ENCODE data around the gene ID4.
"Not testable (repeated sequence)": the region's sequence is repeated elsewhere in the genome, so short reads cannot be mapped to it uniquely, and the experiment has no call there.

ID4 gene

GRCh38 chr6:19833947-19834346 is 3.2 kb upstream of the ID4 start:
- no peak for DNase-seq (ENCODE audit: low read depth)

DNA sequence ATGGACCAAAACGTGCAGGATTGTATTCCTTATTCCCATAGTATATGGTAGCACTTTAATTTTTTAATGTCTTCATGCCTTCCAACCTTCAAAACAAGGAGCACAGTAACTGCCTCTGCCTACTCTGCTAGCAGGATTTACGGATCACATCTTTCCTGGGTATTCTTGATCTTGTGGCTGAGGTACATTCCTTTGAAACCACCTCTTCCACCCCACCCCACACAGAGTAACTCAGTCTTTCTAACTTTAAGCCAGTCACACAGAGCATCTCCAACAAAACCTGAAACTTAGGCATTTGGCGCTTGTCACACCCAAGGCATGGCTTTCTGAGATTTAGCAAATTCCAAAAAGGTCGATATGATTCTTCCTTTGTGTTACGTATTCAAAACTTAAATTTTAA is 2.3 kb upstream of the ID4 start:
- no peak for DNase-seq (ENCODE audit: low read depth)

DNA sequence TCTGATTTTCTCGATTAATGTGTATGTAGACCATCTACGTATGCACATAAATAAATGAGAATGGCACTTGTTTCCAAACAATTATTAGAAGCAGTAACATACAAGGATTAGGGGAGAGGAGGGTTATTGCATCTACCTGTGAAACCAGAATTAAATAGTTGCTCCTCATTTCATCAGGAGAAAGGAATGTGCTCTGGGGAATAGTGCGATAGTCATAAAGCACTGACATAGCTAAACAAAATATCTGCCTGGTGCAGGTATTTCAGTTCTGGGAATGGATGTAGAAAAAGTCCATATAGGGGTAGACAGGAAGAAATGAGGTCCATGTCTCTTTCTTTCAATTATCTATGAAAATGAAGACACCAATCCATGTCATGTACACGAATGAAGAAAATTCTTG is 1.6 kb upstream of the ID4 start:
- DNase-seq (ENCODE audit: low read depth) = no peak

DNA sequence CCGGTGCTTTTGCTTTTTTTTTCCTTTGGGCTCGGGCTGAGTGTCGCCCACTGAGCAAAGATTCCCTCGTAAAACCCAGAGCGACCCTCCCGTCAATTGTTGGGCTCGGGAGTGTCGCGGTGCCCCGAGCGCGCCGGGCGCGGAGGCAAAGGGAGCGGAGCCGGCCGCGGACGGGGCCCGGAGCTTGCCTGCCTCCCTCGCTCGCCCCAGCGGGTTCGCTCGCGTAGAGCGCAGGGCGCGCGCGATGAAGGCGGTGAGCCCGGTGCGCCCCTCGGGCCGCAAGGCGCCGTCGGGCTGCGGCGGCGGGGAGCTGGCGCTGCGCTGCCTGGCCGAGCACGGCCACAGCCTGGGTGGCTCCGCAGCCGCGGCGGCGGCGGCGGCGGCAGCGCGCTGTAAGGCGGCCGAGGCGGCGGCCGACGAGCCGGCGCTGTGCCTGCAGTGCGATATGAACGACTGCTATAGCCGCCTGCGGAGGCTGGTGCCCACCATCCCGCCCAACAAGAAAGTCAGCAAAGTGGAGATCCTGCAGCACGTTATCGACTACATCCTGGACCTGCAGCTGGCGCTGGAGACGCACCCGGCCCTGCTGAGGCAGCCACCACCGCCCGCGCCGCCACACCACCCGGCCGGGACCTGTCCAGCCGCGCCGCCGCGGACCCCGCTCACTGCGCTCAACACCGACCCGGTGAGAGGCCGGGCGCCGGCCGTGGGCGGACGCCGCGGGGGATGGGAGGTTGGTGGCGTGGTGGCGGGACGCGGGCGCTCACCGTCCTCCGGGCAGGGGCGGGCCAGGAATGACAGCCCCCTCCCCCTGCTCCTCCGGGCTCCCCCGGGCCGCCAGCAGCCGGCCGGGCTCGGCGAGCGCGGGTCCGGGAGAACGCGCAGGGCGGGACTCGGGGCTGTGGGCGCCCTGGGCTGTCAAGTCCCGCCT is 606 bp downstream of the ID4 start:
- DNase-seq (ENCODE audit: low read depth) = peak; percentile 30

GRCh38 chr6:19838442-19839236 is 1.5 kb downstream of the ID4 start:
- peak; percentile 6 for DNase-seq (ENCODE audit: low read depth)

DNA sequence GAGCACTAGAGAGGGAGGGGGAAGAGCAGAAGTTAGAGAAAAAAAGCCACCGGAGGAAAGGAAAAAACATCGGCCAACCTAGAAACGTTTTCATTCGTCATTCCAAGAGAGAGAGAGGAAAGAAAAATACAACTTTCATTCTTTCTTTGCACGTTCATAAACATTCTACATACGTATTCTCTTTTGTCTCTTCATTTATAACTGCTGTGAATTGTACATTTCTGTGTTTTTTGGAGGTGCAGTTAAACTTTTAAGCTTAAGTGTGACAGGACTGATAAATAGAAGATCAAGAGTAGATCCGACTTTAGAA is 2.0 kb downstream of the ID4 start:
- no peak for DNase-seq (ENCODE audit: low read depth)

GRCh38 chr6:19839788-19840187 is 2.6 kb downstream of the ID4 start:
- DNase-seq (ENCODE audit: low read depth) = no peak

DNA sequence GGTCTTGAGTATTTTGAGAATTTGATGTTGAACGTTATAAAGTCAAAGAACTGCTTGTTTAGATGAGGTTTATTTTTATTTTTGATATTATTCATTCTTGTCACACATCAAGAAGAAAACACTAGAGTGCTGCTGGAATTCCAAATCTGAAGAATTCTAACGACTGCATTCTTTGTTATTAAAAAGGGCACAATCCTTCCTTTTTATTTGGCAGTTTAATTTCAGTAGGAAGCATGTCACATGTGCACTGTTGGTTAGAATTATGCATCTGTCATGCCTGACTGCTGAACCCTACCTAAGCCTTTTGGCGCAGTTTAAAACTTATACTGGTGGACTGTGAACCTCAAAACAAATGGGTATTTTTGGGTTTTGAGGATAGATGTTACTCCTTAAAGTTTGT is 4.0 kb downstream of the ID4 start:
- no peak for DNase-seq (ENCODE audit: low read depth)

- DNase-seq (ENCODE audit: low read depth) = no peak
Measured at GRCh38 chr6:19842030-19842615, 5.0 kb downstream of the ID4 start.

GRCh38 chr6:19844689-19845088 is 7.5 kb downstream of the ID4 start:
- DNase-seq (ENCODE audit: low read depth) = no peak

DNA sequence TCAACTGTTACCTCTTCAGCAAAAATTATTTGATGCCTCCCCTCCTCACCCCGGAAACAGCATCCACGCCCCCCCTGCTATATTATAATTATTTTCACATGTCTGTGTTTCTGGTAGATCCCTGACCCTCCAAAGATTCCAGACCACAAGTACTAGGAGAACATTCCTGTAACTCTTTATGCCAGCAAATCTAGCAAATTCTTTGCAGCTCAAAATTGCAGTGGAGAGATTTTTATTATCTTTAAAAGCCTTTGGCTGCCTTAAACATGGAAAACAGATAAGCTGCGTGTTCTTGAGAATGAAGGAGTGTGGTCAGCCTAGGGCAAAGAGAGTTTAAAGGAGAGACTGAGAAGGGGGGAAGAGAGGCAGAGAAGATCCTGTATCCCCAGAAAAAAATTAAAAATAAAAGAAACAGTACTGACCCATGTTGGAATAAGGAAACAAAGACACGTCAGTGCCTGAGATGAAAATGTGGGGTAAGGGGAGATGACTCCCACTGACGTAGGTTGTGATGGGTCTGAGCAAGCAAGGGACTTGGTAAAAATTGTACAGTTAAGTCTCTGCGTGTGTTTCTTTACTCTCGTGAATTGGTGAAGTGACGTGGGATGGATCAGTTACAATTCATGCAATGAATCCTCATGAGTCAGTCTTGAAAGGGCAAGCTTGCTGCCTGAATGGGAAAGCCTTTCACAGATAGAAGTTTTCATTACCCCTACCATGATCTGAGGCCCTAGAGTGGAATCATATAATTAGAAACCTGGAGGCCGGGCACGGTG is 8.3 kb downstream of the ID4 start:
- DNase-seq (ENCODE audit: low read depth) = peak; percentile 68

GRCh38 chr6:19848465-19849029 is 11.4 kb downstream of the ID4 start:
- DNase-seq (ENCODE audit: low read depth) = no peak

DNA sequence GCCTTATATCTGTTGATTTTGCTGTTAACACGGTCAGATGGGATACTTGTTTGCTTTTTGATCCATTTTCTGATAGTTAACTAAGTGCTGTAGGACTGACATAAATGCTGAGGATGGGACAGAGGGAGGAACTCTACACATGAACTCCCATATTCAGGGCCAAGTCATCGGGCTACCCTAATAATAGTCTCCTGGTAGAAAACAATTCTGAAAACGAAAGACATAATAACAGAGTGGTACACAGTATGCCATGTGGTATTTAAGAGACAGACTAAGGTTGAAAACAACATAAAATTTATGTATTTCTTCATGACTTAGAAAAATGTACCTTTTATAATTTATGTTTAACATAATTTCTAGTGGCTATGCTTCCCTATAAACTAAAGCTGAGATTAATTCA is 12.0 kb downstream of the ID4 start:
- no peak for DNase-seq (ENCODE audit: low read depth)

- no peak for DNase-seq (ENCODE audit: low read depth)
Measured at GRCh38 chr6:19849755-19850154, 12.6 kb downstream of the ID4 start.

GRCh38 chr6:19851241-19852089 is 14.3 kb downstream of the ID4 start:
- DNase-seq (ENCODE audit: low read depth) = peak; percentile 67

GRCh38 chr6:19852090-19852457 is 14.9 kb downstream of the ID4 start:
- DNase-seq (ENCODE audit: low read depth) = no peak

DNA sequence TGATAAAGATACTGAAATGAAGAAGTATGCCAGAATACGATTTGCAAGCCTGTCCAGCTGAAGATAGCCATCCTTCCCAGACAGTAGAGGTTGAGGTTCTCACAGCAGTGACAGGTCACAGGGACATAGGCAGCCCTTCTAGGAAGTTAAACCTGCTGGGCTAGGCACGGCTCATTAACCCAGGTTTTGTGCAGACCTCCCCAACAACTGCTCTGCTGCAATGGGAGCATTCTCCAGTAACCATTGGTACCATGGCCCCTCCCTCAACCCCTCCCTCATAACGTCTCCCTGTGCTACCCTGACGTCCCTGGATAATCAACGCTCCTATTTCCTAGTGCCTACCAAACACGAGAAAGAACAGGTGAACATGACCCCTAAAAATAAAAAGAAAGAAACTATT is 15.8 kb downstream of the ID4 start:
- no peak for DNase-seq (ENCODE audit: low read depth)

GRCh38 chr6:19854421-19855015 is 17.3 kb downstream of the ID4 start:
- not testable (repeated sequence) for DNase-seq (ENCODE audit: low read depth)

DNA sequence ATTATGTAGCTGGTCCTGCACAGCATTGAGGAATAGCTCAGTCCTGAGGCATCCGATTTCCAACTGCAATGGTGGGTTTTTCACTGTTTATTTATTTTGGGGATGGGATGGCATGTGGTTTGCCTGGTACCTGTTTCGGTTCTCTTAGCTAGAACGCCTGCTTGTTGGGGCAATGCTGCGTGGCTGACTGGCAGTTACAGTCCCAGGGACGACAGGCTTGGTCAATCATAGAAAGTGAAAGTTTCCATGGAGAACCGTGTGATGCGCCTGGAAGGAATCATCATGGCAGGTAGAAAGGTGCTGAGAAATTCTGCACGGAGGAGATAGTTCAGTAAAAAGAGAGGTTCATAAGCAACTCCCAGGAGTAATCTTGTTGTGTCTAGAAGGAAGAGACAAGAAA is 18.4 kb downstream of the ID4 start:
- no peak for DNase-seq (ENCODE audit: low read depth)

DNA sequence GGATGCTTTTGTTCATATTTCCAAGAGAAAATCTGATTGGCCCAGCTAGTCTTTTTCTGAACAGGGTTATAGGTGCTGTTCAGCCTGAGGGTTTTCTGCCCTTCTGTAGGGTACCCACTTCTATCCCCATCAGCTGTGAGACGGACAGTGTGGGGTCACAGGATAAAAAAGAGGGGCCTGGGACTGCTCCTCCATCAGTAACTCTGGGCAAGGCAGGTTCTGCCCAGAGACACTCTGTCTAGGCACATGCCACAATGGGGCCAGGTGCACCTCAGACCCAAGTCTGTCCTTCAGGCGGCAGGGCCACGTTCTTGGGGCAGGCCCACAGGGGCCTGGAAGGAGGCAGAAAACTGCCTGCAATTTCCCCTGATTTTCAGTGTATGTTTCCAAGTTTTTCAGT is 20.0 kb downstream of the ID4 start:
- no peak for DNase-seq (ENCODE audit: low read depth)

GRCh38 chr6:19857703-19858102 is 20.5 kb downstream of the ID4 start:
- no peak for DNase-seq (ENCODE audit: low read depth)

Measured in fibroblast of gingiva (primary cell).